A673 (cell line): ENCODE measurements around the gene ZHX3. TPM values are rescaled to one million over a fixed set of nuclear protein-coding genes. Genes with fewer than 3 reads are reported as not detected.

Experiments
- BruUV-seq: library from RNA; stranded (reverse); fragments of 400-500 nt; replicated peaks from 2 replicates; lab custom pipeline; 2021; lab: Mats Ljungman, UMichigan
- CTCF ChIA-PET: fragments of 300-600 bp; sonication (Branson Sonifier 250); formaldehyde crosslinking; loops from one replicate; lab custom pipeline; 2022; ENCODE audit warnings: antibody characterized with exemption; lab: Charles Lee
- POLR2A ChIA-PET: fragments of 300-600 bp; sonication (Branson Sonifier 250); formaldehyde crosslinking; loops from one replicate; lab custom pipeline; 2022; ENCODE audit warnings: antibody characterized with exemption; ENCODE audit not compliant: low non-redundant PET; lab: Charles Lee
- DNase-seq: peaks from one replicate; pipeline ENCODE4 v3.0.0-alpha.2; 2015; ENCODE audit warnings: low spot score
- H3K27ac ChIP-seq: fragments of 200-600 bp; sonication (generic); 2 replicates; pipeline ENCODE4 v1.5.1; 2016; ENCODE audit warnings: mixed run types, low read depth, mild to moderate bottlenecking, mixed read lengths, antibody characterized with exemption, low read length; ENCODE audit not compliant: poor library complexity, severe bottlenecking
- H3K27me3 ChIP-seq: fragments of 200-600 bp; sonication (generic); replicated peaks from 2 replicates; pipeline ENCODE4 v1.6.1; 2017; ENCODE audit warnings: mixed run types, low read depth, mild to moderate bottlenecking, mixed read lengths, antibody characterized with exemption, low read length; ENCODE audit not compliant: insufficient read depth, poor library complexity
- H3K36me3 ChIP-seq: fragments of 200-600 bp; sonication (generic); 2 replicates; pipeline ENCODE4 v1.6.1; 2016; ENCODE audit warnings: mixed run types, mild to moderate bottlenecking, mixed read lengths, antibody characterized with exemption, low read length; ENCODE audit not compliant: insufficient read depth, poor library complexity, severe bottlenecking
- H3K4me1 ChIP-seq: fragments of 200-600 bp; sonication (generic); 2 replicates; pipeline ENCODE4 v1.6.1; 2017; ENCODE audit warnings: mixed run types, mild to moderate bottlenecking, mixed read lengths, antibody characterized with exemption, low read length; ENCODE audit not compliant: insufficient read depth, poor library complexity, severe bottlenecking
- H3K4me3 ChIP-seq: fragments of 200-600 bp; sonication (generic); 2 replicates; pipeline ENCODE4 v1.5.1; 2016; ENCODE audit warnings: low read depth, mixed run types, mild to moderate bottlenecking, mixed read lengths, low read length; ENCODE audit not compliant: poor library complexity, severe bottlenecking
- H3K9me3 ChIP-seq: fragments of 200-600 bp; sonication (generic); 2 replicates; pipeline ENCODE4 v1.6.1; 2016; ENCODE audit warnings: mixed run types, low read depth, mild to moderate bottlenecking, mixed read lengths, antibody characterized with exemption, low read length; ENCODE audit not compliant: poor library complexity, severe bottlenecking
- EZH2 ChIP-seq: fragments of 200-600 bp; sonication (generic); IDR thresholded peaks from 2 replicates; pipeline ENCODE4 v1.6.1; 2017; ENCODE audit warnings: borderline replicate concordance, low read depth, mild to moderate bottlenecking, mixed read lengths, antibody characterized with exemption, low read length; ENCODE audit not compliant: poor library complexity, severe bottlenecking
- intact Hi-C: fragments of 100-400 bp; cut with micrococcal nuclease; formaldehyde crosslinking; loops from one replicate; pipeline ENCODE4 v1.10.0; 2022; ENCODE audit not compliant: unreplicated experiment
- total RNA-seq: library from RNA; stranded (reverse); gene quantifications from 2 replicates; pipeline ENCODE4 v1.2.3, GENCODE V29; 2021
- TF ChIP-seq, protein P1 (sequence below): fragments of 300-800, 200-600 bp; sonication (generic); conservative IDR thresholded peaks from 2 replicates; pipeline ENCODE4 v1.5.1; 2017; ENCODE audit warnings: low read depth, mild to moderate bottlenecking, antibody characterized with exemption, low read length, moderate library complexity, mixed read lengths

ZHX3 gene
- total RNA-seq, 1 experiment from 2014 or later = 14.0 TPM

DNA sequence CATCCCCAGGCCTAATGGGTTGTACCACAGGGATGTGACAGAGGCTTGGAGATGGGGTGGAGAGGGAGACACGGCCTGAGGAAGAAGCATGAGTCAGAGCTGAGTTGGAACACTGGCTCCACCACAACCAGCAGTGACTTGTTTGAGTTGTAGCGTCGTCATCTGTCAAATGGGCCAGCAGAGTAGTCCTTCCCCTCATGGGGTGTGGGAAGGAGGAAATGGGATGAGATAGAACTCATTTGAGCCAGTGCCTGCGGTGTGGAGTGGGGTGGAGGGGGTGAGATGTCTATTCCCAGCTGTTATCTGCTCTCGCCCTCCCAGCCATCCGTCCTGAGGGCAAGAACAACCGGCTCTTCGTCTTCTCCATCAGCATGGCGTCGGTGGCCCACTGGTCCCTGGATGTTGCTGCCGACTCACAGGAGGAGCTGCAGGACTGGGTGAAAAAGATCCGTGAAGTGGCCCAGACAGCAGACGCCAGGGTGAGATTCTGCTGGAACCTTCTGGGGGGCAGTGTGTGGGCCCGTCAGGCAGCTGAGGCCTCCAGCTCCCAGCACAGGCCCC lies 147.7 kb downstream of the ZHX3 start:
- BruUV-seq = no TSS peak
- Histone ChIP-seq H3K36me3 (peaks cover 82% of the 10 kb centered on the region), H3K27ac (no peak overlapping the region), H3K4me3 (no peak overlapping the region), H3K9me3 (no peaks in the 10 kb centered on the region), H3K4me1 (no peaks in the 10 kb centered on the region), H3K27me3 (no peaks in the 10 kb centered on the region)
- no peak for TF ChIP-seq EZH2
- TF ChIP-seq, protein P1, sequence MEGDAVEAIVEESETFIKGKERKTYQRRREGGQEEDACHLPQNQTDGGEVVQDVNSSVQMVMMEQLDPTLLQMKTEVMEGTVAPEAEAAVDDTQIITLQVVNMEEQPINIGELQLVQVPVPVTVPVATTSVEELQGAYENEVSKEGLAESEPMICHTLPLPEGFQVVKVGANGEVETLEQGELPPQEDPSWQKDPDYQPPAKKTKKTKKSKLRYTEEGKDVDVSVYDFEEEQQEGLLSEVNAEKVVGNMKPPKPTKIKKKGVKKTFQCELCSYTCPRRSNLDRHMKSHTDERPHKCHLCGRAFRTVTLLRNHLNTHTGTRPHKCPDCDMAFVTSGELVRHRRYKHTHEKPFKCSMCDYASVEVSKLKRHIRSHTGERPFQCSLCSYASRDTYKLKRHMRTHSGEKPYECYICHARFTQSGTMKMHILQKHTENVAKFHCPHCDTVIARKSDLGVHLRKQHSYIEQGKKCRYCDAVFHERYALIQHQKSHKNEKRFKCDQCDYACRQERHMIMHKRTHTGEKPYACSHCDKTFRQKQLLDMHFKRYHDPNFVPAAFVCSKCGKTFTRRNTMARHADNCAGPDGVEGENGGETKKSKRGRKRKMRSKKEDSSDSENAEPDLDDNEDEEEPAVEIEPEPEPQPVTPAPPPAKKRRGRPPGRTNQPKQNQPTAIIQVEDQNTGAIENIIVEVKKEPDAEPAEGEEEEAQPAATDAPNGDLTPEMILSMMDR = no peak
- no peak for DNase-seq
- intact Hi-C loops = no loop called here
- CTCF ChIA-PET = interaction anchor here (0.5 to 1.0 kb wide), 2 partner anchors 63 to 188 kb away, joined by 3 to 5 read pairs; no protein-coding TSS in a partner anchor
- POLR2A ChIA-PET = no interaction called here

DNA sequence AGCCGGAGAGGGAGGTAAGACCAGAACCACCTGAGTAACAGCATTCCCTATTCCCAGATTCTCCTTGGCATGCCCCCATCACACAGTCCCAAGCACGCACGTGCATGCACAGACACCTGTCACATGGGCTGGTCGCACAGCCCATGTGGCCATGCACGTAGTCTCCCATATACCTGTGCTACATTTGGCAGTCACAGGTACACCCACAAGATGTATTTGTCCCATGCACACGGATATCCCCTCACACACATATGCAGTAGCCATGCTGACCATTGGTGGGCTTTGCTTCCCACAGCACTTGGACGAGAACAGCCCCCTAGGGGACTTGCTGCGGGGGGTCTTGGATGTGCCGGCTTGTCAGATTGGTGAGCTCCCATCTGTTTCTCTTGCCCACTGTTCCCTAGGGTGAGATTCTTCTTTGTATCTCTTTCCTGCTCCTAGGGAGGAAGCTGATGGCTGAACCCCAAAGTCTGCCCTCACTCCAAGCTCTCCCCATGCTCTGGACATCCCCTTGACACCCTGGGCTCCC lies 148.3 kb downstream of the ZHX3 start:
- intact Hi-C loops = no loop called here
- Histone ChIP-seq H3K4me3 (no peak overlapping the region), H3K27ac (no peak overlapping the region), H3K9me3 (no peaks in the 10 kb centered on the region), H3K4me1 (no peaks in the 10 kb centered on the region), H3K27me3 (no peaks in the 10 kb centered on the region), H3K36me3 (peaks cover 82% of the 10 kb centered on the region)
- no TSS peak for BruUV-seq
- CTCF ChIA-PET = no interaction called here
- DNase-seq = no peak
- POLR2A ChIA-PET = no interaction called here
- TF ChIP-seq, protein P1 = no peak
- TF ChIP-seq EZH2 = no peak

DNA sequence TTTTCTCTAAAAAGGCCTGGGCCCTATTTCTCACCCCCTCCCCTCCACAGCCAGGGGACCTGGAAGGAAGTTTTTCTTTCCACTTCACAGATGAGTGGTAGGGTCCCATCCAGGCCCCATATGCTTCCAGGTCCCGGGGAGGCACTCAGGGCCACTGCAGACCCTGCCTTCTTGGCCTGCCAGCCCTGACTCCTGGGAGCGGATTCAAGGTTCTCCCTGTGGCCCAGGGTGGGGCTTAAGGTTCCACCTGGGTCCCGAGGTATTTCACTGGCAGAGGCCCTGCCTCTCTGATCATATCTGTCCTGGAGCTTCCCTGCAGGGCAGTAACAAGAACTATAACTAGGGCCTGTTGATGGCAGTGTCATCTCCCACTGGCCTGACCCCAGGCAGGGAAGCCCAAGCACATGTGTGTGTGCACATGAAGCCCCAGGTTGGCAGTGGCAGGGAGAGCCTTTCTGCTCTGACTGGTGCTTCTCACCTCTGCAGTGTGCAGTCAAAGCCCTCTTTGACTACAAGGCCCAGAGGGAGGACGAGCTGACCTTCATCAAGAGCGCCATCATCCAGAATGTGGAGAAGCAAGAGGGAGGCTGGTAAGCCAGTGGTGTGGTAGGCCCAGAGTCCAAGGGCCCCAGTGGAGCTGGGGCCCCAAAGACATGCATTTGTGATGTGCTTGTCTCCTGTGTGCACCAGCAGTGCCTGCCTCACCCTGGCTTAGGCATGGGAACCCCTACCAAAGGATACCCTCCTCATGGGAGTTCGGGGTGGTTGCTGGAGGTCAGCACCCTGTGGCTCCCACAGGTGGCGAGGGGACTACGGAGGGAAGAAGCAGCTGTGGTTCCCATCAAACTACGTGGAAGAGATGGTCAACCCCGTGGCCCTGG lies 149.0 kb downstream of the ZHX3 start:
- no peak for DNase-seq
- Histone ChIP-seq H3K9me3 (no peaks in the 10 kb centered on the region), H3K4me1 (no peaks in the 10 kb centered on the region), H3K27me3 (no peaks in the 10 kb centered on the region), H3K4me3 (no peak overlapping the region), H3K36me3 (peaks cover 82% of the 10 kb centered on the region), H3K27ac (no peak overlapping the region)
- TF ChIP-seq, protein P1 = no peak
- BruUV-seq = no TSS peak
- POLR2A ChIA-PET = no interaction called here
- intact Hi-C loops = no loop called here
- CTCF ChIA-PET = no interaction called here
